NCI-H510A treated with DMSO at 0.1 percent for 48 hours (cell line): ENCODE results near the gene CROCC2.

Experiments
- DNase-seq: peaks from one replicate; lab custom pipeline; 2025; lab: John Stamatoyannopoulos, UW

The CROCC2 gene

DNA sequence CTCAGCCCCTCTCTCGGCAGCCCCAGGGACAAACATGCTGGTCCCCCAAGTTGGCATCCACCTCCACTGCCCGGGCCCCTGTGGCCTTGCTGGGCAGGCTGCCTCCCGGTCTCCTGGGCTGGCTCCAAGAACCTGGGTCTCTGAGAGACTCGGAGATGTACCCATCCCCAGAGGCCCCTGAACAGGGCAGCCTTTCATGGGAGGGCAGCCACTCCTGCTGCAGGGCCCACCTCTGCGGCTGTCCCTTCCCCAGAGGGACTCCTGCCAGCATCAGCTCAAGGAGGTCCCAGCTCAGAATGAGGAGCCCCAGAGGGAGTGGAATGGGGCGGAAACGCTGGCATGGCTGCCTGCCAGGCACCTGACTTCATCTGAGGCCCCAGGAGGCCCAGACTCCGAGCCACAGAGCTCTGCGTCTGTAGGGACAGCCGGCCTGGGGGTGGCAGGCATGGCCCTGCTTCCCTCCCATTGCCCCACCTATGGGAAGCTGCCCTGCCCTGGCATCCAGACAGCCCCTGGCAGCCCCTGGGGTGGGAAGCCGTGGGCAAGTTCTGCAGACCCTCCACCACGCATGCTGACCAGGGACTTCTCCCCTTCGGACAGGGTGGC is 857 bp upstream of the CROCC2 start:
- DNase-seq, result no peak

DNA sequence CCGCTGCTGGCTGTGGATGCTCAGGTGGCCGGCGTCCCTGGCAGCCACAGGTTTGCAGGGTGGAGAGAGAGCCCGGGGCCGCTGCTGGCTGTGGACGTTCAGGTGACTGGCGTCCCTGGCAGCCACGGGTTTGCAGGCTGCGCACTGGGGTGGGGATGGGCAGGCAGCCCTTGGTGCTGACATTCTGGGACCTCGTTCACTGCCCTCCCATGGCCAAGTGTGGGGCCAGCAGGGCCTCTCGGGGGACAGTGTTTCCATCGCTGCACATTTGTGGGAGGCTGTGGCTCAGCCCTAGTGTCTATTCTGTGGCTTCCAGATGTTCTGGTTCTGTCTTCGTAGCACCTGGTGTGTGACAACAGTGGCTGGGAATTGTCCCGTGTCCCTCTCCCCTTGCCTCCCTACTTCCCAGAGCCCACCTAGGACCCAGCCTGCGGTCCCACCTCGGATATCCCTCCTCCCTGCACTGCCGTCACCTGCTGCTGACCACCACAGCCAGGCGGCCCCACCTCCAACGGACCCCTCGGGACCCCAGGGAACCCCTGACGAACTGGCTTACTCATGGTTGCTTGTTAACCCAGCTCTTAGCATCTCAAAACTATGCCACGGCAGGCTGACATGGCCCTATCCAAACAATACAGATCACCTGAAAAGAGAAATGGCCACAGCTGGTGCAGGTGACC is 915 bp downstream of the CROCC2 start:
- DNase-seq, result no peak

DNA sequence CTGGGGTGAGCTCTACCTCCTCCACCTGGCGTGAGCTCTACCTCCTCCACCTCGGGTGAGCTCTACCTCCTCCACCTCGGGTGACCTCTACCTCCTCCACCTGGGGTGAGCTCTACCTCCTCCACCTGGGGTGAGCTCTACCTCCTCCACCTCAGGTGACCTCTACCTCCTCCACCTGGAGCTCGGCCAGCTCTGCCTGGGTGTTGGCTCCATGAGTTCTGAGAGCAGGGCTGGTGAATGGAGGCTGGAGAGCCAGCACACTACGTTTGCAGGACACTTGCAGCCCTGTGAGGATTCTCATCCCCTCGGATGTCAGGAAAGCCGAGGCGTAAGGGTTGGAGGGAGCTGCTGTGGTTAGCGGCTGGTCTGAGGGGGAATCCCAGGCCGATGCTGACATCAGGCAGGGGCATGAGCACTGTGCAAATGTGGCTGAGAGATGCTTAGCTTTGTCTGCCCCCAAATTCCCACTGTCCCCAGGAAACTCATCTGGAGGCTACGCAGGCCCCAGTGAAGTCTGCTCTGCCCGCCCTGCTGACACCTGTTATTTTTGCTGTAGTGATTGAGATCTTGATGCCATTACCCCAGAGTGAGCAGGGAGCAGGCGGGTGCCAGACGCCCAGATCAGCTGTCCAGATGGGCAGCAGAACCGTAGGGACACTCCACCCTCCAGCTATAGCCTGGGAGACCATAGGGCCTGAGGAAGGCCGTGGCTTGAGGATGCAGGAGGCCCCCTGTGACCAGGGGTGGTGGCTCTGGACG is 3.3 kb downstream of the CROCC2 start:
- no peak for DNase-seq

DNA sequence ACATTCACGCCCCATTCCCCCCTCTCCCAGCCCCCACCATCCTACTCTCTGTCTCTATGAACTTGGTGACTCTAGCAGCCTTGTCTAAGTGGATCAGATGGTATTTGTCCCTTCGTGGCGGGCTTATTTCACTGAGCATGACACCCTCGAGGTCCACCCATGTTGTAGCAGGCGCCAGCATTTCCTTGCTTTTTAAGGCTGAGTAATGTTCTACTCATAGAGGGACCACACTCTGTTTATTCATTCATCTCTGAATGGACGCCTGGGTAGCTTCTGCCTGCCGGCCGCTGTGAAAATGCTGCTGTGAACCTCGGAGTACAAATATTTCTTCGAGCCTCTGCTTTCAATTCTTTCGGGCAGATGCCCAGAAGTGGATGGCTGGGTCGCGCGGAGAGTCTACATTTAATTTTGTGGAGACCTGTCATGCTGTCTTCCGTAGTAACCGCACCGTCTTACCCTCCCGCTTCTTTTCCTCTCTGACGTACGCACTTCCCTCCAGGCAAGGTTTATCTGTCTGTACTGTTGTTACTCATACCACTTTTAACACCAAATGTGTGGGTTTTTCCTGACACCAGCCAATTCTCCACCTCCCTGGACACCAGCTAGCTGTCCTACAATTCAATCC is 5.6 kb downstream of the CROCC2 start:
- no peak for DNase-seq

DNA sequence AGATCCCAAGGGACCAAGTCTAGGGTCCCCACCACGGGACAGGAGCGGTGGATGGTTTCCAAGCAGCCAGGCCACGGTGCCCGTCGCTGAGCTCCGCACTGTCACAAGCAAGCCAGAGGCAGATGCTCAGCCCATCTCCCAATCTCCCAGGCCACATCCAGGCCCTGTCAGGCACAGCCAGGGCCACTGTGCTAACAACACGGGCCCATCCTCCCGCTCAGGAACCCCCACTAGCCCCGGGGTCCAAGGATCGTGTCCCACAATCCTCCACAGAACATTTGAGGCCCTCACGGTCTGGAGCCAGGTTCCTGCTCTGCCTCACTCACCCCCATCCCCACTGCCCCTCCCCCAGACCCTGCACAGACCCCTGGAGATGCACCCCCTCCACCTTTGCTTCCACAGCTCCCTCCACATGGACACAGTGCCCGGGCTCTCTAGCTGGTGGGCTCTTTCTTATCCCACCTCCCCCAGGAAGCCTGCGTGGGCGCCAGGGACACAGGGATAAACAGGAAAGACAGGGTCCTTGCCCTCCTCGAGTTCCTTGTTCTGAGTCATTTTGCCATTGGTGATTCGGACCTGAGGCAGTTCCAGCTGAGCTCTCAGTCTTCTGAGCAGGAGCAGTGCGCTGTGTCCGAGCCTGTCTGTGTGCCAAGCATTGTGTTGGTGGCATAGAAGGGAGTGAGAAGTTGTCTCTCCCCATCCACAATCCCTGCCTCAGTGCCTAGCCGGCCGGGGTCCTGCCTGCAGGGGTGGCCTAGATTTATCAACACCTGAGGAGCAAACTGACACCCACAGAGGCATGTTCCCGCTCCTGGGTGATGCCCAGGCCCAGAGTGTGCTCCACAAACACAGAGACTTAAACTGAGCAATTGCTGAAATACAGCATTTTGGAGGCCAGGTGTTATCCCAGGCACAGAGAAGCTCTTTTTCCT is 7.0 kb downstream of the CROCC2 start:
- no peak for DNase-seq

DNA sequence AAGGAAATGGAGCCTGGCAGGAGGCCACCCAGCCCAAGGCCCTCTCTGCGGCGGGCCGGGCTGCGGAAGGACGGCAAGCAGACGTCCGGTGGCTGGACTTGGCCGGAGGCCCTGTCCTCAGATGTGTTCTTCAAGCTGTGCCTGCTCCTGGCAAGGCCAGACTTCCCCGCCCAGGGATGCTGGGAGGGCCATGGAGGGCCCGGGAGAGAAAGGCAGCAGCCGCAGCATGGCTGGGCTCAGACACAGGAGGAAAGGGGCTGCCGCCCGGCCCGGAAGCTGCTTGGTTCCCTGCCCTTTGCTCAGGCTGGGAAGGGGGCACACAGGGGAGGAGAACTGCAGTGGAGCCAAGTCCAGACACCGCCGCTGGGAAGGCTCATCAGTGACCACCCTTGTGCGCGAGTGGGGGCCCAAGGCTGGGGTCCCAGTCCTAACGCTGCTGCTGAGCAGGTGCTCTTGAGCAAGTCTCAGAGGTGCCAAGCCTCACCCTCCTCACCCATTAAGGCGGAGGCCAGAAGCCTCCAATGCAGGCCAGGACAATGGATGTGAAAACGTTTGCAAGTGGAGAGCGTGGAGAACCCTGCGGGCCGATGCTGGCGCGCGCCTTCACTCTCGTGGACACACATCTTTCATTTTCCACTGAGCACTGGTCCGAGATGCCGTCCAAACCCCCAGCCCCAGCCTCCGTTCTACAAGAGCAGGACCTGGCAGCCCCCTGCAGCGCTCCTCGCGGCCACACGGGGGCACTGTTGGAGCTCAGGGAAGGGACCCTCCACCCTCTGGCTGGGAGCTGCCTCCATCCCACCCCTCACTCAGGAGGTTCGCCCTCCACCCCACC is 7.9 kb downstream of the CROCC2 start:
- DNase-seq, result peak; percentile 26

DNA sequence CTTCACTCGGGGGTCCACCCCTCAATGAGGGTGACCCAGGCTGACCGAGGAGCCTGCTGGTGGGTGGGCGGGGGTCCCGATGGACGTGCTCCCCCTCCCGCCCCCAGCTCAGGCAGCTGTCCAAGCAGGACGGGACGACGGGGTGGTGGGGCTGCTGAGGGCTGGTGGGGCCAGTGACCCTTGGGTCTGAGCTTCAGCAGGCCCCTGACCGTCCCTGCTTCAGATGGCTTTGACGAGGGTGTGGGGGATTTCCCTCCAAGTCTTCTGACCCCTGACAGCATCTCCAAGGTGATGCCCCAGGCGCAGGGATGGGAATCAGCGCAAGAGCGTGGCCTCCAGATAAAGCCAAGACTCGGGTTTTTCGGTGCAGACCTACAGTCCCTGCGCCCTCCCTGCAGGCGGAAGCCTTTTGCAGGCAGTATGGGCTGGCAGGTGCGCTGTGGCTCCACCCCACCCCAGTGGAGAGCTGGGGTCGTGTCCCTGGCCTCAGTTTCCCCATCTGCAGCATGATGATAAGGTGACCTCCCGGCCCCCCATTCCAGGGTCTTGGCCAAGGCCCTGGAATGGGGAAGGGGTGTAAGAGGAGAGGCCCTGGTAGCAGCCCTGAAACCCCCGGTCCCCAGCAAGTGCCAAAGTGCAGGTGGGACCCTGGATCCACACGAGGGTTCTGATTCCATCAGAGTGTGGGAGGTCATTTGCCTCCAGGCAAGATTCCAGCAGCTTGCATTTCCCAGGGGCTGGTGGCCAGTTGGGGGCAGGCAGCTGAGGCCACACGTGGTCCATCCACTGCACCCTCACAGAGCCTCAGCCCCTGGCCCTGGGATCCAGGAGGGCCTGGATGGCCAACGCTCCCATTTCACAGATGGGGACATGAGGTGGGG is 8.7 kb downstream of the CROCC2 start:
- no peak for DNase-seq

DNA sequence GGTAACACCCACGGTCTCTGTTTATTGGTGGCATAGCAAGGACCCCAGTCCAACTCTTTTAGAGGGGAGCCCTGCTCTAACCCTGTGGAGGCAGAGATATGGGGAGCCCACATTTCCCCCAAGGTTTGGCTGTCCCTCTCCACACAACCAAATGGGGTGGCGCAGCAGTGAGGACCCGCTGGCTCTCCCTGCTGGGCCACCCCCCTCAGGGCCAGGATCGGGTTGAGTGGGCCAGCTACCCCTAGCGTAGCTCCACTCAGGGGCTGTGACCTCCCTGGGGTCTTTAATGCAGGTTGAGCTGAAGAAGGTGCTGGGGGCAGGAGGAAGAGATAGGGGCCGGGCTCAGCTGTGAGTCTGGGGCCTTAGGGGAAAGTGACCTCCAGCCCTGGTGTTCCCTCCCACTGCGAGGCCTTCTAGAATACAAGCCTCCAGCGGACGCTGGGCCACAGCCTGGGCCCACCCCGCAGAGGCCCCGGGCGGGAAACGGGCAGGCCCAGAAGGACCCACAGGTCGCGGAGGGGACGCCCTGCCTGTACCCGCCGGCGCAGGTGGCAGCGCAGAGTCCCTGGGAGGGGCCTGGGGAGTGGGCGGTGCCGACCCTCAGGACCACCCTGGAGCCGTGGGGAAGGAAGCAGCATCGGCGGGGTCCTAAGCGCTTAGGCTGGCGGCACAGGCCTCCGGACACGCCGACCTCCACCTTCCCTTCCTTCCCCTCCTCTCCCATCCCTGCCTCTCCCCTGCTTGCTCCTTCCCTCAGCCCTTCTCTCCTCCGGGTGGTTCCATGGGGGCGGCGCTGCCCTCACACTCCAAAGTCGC is 9.6 kb downstream of the CROCC2 start:
- no peak for DNase-seq

DNA sequence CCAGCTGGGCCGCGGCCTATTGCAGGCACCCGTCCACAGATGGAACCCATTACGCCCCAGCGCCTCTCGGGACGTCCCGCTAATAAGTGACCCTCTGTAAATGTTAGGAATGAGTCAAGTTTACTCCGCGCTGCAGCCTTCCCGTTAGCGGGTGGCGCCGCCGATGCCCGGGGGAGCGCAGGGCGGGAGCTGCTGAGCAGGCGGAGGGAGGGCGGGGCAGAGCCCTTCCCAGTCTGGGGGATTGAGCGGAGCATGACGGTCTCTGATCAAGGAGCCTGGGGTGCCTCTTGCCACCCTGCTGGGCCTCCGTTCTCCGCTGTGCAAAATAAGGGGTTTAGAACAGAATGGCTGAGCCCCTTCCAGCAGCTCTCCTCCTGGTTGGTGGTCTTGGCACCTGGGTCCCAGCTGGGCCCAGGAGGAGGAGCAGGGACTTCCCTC is 10.5 kb downstream of the CROCC2 start:
- DNase-seq, result no peak

DNA sequence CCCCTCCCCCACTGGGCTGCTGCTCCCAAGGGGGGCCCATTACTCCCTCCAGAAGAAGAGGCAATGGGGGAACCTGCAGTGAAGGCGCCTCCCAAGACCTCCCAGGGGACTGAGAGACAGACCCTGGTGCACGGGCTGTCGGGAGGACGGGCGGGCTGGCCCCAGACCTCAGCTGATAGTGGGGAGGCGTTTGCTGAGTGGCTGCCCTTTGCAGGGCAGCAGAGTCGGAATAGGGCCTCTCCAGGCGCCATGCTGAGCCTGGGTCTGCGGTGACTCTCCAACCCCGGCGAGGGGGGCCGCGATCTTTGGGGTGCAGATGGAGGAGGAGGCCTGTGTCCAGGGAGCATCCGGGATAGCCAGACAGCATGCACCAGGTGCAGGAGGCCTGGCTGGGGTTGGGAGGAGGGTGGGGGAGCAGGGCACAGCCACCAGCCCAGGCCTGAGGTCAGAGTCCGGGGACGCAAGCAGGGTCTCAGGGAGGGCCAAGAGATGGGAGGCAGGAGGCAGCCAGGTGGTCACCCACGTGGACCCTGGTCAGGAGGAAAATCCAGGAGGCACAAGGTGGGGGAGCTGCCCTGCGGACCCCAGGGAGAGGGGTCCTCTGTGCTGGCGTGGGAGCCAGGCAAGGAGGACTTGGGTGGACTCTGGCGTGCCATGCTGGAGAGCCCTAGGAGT is 11.0 kb downstream of the CROCC2 start:
- DNase-seq, result no peak

DNA sequence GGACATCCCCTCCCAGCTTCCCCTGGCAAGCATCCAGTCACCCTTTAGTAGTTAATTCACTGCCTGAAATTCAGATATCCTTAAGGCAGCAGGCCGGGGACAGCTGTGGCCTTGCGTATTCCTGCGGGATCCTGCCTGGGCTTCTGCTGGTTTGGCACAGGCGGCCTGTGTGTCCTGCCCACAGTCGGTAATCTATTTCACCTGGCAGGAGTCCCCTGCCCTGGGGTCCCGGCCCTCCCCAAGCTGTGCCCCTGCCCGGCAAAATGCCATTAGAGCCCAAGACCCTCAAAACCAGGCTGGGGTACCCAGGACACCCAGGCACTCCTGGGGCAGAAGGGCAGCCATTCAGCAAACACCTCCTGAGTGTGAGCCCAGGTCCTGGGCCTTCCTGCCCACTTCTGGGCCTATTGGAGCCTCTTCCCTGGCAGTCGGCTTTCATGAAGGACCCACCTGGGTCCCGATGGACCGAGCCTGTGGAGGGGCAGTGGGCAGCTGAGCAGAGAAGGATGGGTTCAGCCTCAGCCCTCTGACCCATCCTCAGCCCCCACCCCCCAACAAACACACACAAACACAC is 11.6 kb downstream of the CROCC2 start:
- DNase-seq, result no peak

DNA sequence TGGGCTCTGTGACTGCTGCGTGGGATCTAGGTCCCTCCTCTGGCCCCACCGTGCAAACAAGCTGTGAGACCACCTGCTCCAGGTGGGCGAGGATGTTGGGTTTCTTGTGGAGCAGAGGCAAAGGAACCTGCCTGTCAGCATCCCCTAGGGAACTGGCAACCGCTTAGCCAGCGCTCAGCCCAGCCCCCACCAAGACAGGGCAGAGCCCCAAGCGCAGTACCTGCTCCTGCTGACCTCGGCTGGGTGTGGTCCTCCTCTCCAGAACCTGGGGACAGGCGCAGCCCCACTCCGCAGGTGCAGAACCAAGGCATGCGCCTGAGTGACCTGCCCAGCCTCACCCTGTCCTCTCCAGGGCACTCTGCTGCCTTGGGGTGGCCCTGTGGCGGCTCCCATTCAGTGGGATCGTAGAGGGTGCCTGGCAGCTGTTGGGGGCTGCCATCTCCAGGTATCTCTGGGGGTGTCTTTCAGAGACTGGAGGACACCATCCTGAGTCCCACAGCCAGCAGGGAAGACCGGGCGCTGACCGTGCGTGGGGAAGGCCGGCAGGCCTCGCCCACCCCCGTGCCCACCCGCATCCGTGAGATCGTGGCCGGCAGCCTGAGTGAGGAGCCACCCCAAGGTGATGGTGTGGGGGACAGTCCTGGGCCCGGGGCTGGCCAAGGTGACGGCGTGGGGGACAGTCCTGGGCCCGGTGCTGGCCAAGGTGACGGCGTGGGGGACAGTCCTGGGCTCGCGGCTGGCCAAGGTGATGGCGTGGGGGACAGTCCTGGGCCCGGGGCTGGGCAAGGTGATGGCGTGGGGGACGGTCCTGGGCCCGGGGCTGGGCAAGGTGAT is 12.3 kb downstream of the CROCC2 start:
- no peak for DNase-seq

DNA sequence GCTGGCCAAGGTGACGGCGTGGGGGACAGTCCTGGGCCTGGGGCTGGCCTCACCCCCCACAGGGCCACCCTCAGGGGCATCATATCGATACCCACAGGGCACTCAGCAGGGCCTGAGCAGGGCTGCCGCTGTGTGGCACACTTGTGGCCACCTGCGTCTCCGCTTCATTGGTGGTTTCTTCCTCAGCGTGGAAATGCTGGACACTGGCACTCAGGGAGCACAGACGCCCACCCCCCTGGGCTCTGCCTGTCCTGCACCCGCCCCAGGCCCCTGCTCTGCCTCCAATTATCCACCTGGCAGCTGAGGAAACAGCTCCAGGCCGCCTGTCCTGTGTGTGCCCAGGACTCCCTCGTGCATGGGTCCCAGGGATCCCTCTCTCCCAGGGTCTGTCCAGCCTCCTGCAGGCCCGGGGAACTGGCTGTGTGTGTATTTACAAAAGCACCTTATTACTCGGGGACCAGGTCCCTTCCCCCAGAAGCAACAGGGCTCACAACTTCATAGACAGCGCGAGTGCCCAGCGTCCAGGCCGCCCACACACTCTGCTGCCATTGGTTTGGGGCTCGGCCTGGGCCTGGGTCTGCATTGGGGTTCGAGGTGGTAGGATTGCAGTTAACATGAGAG is 13.1 kb downstream of the CROCC2 start:
- DNase-seq, result no peak

DNA sequence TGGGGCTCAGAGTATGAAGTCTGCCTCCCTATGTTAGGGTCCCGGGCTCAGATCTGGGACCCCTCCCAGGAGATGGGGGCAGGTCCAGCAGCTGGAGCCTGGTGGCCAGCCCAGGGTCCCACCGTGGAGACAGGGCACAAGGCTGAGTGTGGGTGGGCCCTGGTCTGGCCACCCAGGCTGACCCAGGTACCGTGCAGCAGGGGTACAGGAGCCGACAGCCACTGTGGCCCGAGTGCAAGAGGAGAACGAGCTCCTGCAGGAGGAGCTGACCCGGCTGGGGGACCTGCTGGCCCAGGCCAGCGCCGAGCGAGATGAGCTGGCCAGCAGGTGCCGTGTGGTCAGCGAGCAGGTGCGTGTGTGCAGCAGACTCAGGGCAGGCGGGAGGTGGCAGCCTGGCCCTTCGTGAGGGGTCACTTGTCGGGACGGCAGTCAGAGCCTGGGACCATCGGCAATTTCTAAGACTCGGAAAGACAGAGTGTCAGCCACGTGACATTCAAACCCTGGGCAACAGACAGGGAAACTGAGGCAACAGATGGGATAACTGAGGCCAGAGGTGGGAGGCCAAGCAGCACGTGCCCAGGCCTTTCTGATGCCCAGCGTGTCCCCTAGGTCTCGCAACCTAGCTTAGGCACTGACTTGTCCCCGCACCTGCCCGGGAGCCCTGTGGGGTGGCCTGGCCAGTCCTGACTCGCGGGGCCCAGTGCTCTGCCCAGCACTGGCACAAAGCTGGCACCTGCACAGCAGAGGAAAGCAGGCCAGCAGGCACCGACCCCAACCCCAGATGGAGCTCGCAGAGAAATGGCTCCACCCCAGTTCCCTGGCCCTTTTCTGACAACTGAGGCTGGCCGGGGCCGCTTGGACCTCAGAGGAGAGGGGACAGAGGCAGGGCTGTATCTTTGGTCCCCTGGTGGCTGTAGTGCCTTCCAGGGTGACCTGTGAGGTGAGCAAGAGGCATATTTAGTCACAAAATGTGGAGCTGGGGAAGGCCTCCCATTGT is 13.9 kb downstream of the CROCC2 start:
- DNase-seq, result no peak

DNA sequence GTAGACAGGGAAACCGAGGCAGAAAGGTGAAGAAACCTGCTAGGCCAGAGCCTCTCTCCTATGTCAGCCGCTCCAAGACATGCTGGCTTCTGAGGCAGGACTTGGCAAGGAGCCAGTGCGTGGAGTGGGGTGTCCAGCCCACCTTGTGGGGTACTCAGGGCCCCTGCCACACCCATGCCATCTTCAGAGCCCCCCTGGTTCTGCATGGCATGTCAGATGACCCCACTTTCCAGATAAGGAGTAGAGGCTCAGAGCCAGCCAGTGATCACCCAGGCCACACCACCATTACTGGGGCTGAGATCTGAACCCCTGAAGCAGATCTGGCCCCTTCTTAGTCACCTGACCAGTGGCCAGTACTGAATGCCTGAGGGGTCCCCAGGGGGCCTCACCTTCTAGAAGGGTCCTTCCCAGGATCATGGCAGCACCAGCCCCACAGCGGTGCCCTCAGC is 14.7 kb downstream of the CROCC2 start:
- DNase-seq, result no peak
